Vagina (tissue), 2 donors: ENCODE measurements around the gene TMEM89.

ENCODE experiments used
- CTCF ChIP-seq, 3 experiments: fragments of 450-650 bp in 2 of 3; fragments of 200-600 bp in 1 of 3; sonication (generic) in 1 of 3; IDR thresholded peaks; one replicate each; pipeline ENCODE4 v1.5.1; 2017 to 2019; ENCODE audit warnings: antibody characterized with exemption in 3 of 3, mild to moderate bottlenecking in 2 of 3, moderate library complexity in 2 of 3
- POLR2A ChIP-seq, 2 donors: fragments of 450-650 bp; IDR thresholded peaks; one replicate each; pipeline ENCODE4 v1.6.1; 2017; ENCODE audit warnings: antibody characterized with exemption in 2 of 2, mild to moderate bottlenecking in 2 of 2, moderate library complexity in 2 of 2
- POLR2AphosphoS5 ChIP-seq, 2 donors: sonication (generic); formaldehyde crosslinking; IDR thresholded peaks; one replicate each; pipeline ENCODE4 v1.9.0; 2017; ENCODE audit warnings: antibody characterized with exemption in 2 of 2, mild to moderate bottlenecking in 2 of 2, low read depth in 1 of 2; ENCODE audit not compliant: insufficient read depth in 1 of 2

GRCh38 chr3:48623851-48624547, 2.4 kb upstream of the TMEM89 start:
- TF ChIP-seq POLR2A (IDR thresholded peaks at IDR 0.05) (no peak), CTCF (IDR thresholded peaks at IDR 0.05) (no peak), POLR2AphosphoS5 (IDR thresholded peaks at IDR 0.05; ENCODE audit: insufficient read depth in 1 of 2, low read depth in 1 of 2) (no peak)
